Mesendoderm (in vitro differentiated cells): ENCODE measurements around the gene NNAT.
A peak's percentile ranks its signal among the peaks of the same experiment; 100 is the strongest.

Experiments used
- DNase-seq: peaks from one replicate; pipeline ENCODE4 v3.0.0; 2013
- H2AK5ac ChIP-seq: 2 replicates; pipeline ENCODE4 v1.6.1; 2013; ENCODE audit warnings: low read length, inconsistent platforms
- H2BK120ac ChIP-seq: 2 replicates; pipeline ENCODE4 v1.6.1; 2013; ENCODE audit warnings: low read depth, mild to moderate bottlenecking, low read length, moderate library complexity, mixed read lengths
- H2BK15ac ChIP-seq: replicated peaks from 2 replicates; pipeline ENCODE4 v1.6.1; 2013; ENCODE audit warnings: low read depth, mild to moderate bottlenecking, moderate library complexity
- H2BK5ac ChIP-seq: 2 replicates; pipeline ENCODE4 v1.6.1; 2013; ENCODE audit warnings: low read length, inconsistent platforms
- H3K18ac ChIP-seq: 2 replicates; pipeline ENCODE4 v1.6.1; 2013; ENCODE audit warnings: mild to moderate bottlenecking, low read length, mixed read lengths
- H3K23ac ChIP-seq: one replicate; pipeline ENCODE4 v1.6.1; 2013; ENCODE audit warnings: low read length
- H3K27ac ChIP-seq: 2 replicates; pipeline ENCODE4 v1.5.1; 2013; ENCODE audit warnings: low read depth, mild to moderate bottlenecking, inconsistent platforms, low read length, moderate library complexity
- H3K27me3 ChIP-seq: 2 replicates; pipeline ENCODE4 v1.6.1; 2013; ENCODE audit warnings: low read length, control low read depth, mild to moderate bottlenecking, inconsistent platforms; ENCODE audit not compliant: insufficient read depth, poor library complexity
- H3K36me3 ChIP-seq: 2 replicates; pipeline ENCODE4 v1.6.1; 2013; ENCODE audit warnings: low read length, inconsistent platforms; ENCODE audit not compliant: control insufficient read depth, insufficient read depth
- H3K4ac ChIP-seq: one replicate; pipeline ENCODE4 v1.6.1; 2013; ENCODE audit warnings: low read depth, mild to moderate bottlenecking, low read length, moderate library complexity
- H3K4me1 ChIP-seq: 2 replicates; pipeline ENCODE4 v1.6.1; 2013; ENCODE audit warnings: low read depth, low read length, inconsistent platforms; ENCODE audit not compliant: control insufficient read depth
- H3K4me2 ChIP-seq: 2 replicates; pipeline ENCODE4 v1.6.1; 2013; ENCODE audit warnings: low read length
- H3K4me3 ChIP-seq: 2 replicates; pipeline ENCODE4 v1.5.1; 2013; ENCODE audit warnings: mild to moderate bottlenecking, low read length
- H3K56ac ChIP-seq: one replicate; pipeline ENCODE4 v1.6.1; 2013; ENCODE audit warnings: low read length
- H3K79me1 ChIP-seq: 2 replicates; pipeline ENCODE4 v1.6.1; 2013; ENCODE audit warnings: low read length, inconsistent platforms
- H3K79me2 ChIP-seq: 2 replicates; pipeline ENCODE4 v1.6.1; 2013; ENCODE audit warnings: mild to moderate bottlenecking, low read length; ENCODE audit not compliant: control insufficient read depth, insufficient read depth
- H3K9ac ChIP-seq: 2 replicates; pipeline ENCODE4 v1.6.1; 2013; ENCODE audit warnings: low read length, inconsistent platforms
- H4K5ac ChIP-seq: one replicate; pipeline ENCODE4 v1.6.1; 2013; ENCODE audit warnings: low read length
- H4K8ac ChIP-seq: one replicate; pipeline ENCODE4 v1.6.1; 2013; ENCODE audit warnings: low read depth, mild to moderate bottlenecking, control low read depth, low read length, moderate library complexity
- WGBS: extraction: QIAGEN DNeasy Blood & Tissue Kit; methylation state at CpG from one replicate; pipeline ENCODE4 v1.1.7; 2013; ENCODE audit warnings: low lambda C conversion rate, missing lambda C conversion rate; ENCODE audit not compliant: insufficient coverage; ENCODE audit errors: extremely low coverage; 5-methylcytosine and 5-hydroxymethylcytosine counted together

The NNAT gene

GRCh38 chr20:37567331-37567665 lies 46.2 kb downstream of the NNAT start:
- no peak overlapping the region for H2BK120ac ChIP-seq
- peaks cover 10% of the 10 kb centered on the region for H3K4me1 ChIP-seq
- H2BK15ac ChIP-seq = no peak overlapping the region
- no peak overlapping the region for H3K18ac ChIP-seq
- H3K9ac ChIP-seq = no peak overlapping the region
- no peak overlapping the region for H3K23ac ChIP-seq
- no peak overlapping the region for H2BK5ac ChIP-seq
- DNase-seq = no peak
- no peak overlapping the region for H3K4me3 ChIP-seq
- no CpG with 5 or more reads among the region's 7 CpGs for whole genome bisulfite sequencing
- no peaks in the 10 kb centered on the region for H3K79me2 ChIP-seq
- no peak overlapping the region for H3K4me2 ChIP-seq
- no peak overlapping the region for H2AK5ac ChIP-seq
- H4K8ac ChIP-seq = no peak overlapping the region
- H3K4ac ChIP-seq = no peak overlapping the region
- H4K5ac ChIP-seq = no peak overlapping the region
- no peak overlapping the region for H3K27ac ChIP-seq
- H3K79me1 ChIP-seq = no peaks in the 10 kb centered on the region
- H3K27me3 ChIP-seq = no peaks in the 10 kb centered on the region
- no peaks in the 10 kb centered on the region for H3K36me3 ChIP-seq
- peak overlapping the region; percentile 9 for H3K56ac ChIP-seq

GRCh38 chr20:37567671-37568588 lies 46.9 kb downstream of the NNAT start:
- Histone ChIP-seq H4K8ac (no peak overlapping the region), H2AK5ac (no peak overlapping the region), H2BK15ac (no peak overlapping the region), H3K27ac (no peak overlapping the region), H3K79me2 (no peaks in the 10 kb centered on the region), H3K56ac (peak overlapping the region; percentile 49), H3K4me2 (peak overlapping the region; percentile 12), H2BK120ac (no peak overlapping the region), H3K4me3 (no peak overlapping the region), H2BK5ac (no peak overlapping the region), H3K36me3 (no peaks in the 10 kb centered on the region), H3K27me3 (no peaks in the 10 kb centered on the region), H3K79me1 (no peaks in the 10 kb centered on the region), H3K4ac (no peak overlapping the region), H3K9ac (peak overlapping the region; percentile 12), H3K23ac (no peak overlapping the region), H4K5ac (no peak overlapping the region), H3K18ac (peak overlapping the region; percentile 76), H3K4me1 (peaks cover 10% of the 10 kb centered on the region)
- no CpG with 5 or more reads among the region's 13 CpGs for WGBS
- peak; percentile 49 for DNase-seq

GRCh38 chr20:37570419-37570818 lies 49.4 kb downstream of the NNAT start:
- Histone ChIP-seq H3K27ac (no peak overlapping the region), H3K4ac (no peak overlapping the region), H3K4me1 (peaks cover 10% of the 10 kb centered on the region), H4K8ac (no peak overlapping the region), H3K56ac (no peak overlapping the region), H3K9ac (no peak overlapping the region), H3K18ac (no peak overlapping the region), H3K79me2 (no peaks in the 10 kb centered on the region), H2BK5ac (no peak overlapping the region), H2AK5ac (no peak overlapping the region), H3K79me1 (no peaks in the 10 kb centered on the region), H3K36me3 (no peaks in the 10 kb centered on the region), H2BK120ac (no peak overlapping the region), H3K4me3 (no peak overlapping the region), H4K5ac (no peak overlapping the region), H3K4me2 (no peak overlapping the region), H3K23ac (no peak overlapping the region), H3K27me3 (no peaks in the 10 kb centered on the region), H2BK15ac (no peak overlapping the region)
- no peak for DNase-seq
- WGBS = no CpG with 5 or more reads among the region's 1 CpG

GRCh38 chr20:37571033-37571432 lies 50.0 kb downstream of the NNAT start:
- Histone ChIP-seq H2BK15ac (no peak overlapping the region), H3K27ac (no peak overlapping the region), H3K27me3 (no peaks in the 10 kb centered on the region), H3K4me3 (no peak overlapping the region), H3K36me3 (no peaks in the 10 kb centered on the region), H4K5ac (no peak overlapping the region), H4K8ac (no peak overlapping the region), H3K4me1 (peaks cover 10% of the 10 kb centered on the region), H3K79me2 (no peaks in the 10 kb centered on the region), H3K4me2 (no peak overlapping the region), H3K23ac (no peak overlapping the region), H2BK5ac (no peak overlapping the region), H3K9ac (no peak overlapping the region), H3K79me1 (no peaks in the 10 kb centered on the region), H3K4ac (no peak overlapping the region), H3K18ac (no peak overlapping the region), H2AK5ac (no peak overlapping the region), H2BK120ac (no peak overlapping the region), H3K56ac (no peak overlapping the region)
- WGBS = no CpG with 5 or more reads among the region's 6 CpGs
- no peak for DNase-seq
